Embryonic facial prominence (tissue), 1 donor: Measurements from ENCODE around the gene TRABD2B.

Experiments
- DNase-seq: peaks from one replicate; pipeline ENCODE4 v3.0.0-alpha.2; 2016; ENCODE audit errors: extremely low spot score

TRABD2B gene

GRCh38 chr1:47827109-47827508, 170.1 kb downstream of the TRABD2B start:
- no peak for DNase-seq

DNA sequence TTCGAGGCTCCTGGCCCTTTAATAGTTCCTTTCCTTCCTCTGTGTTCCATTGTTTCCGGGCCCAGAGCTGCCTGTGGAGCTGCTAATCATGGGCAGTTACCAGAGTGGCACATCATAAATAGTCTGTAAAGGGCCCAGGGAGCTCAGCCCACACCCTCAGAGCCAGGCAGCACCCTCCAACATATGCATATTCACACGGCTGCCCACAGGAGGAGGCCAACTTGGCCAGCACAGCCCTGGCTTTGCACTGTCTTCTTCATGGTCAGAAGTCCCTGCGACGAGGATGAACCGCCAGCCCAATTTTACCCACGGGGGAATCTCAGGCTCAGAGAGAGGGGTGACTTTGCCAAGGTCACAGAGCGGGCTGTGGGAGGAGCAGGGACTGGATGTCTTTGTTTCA, 172.5 kb downstream of the TRABD2B start:
- no peak for DNase-seq

GRCh38 chr1:47824297-47824696, 172.9 kb downstream of the TRABD2B start:
- DNase-seq, result no peak

DNA sequence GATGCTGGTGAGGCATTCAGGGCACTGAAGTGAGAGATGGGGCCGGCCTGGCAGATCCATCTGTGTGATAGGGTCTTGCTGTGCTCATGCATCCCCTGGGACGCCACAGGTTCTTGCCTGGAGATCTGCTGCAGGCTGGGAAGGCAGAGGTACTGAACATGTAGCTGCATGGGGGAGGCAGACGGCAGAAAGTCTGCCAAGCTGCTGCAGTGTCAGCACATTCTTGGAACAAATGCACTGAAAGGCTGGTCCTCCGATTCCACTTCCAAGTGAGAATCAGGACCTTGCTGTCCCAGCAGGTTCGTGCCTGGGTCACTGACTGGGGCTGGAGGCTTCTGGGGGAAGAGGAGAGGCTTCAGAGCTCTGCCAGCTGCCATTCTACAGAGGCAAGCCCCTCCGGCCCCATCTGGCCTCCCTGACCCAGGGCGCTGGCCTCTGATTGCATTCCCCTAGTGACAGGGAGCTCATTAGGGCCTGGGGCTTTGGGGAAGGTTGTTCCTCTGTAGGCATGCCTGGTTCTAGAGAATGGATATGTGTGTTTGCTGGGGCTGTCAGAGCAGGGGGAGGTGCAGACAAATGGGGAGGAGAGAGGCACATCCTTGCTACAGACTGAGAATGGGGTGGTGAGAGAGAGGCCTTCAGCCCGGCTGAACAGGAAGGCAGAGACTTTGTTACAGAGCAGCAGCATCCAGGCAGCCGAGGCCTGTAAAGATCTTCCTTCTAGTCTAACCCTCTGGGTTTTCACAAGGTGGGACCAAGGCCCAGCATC, 174.0 kb downstream of the TRABD2B start:
- no peak for DNase-seq

- DNase-seq, result no peak
These were observed 175.4 kb downstream of the TRABD2B start for GRCh38 chr1:47821760-47822159.

DNA sequence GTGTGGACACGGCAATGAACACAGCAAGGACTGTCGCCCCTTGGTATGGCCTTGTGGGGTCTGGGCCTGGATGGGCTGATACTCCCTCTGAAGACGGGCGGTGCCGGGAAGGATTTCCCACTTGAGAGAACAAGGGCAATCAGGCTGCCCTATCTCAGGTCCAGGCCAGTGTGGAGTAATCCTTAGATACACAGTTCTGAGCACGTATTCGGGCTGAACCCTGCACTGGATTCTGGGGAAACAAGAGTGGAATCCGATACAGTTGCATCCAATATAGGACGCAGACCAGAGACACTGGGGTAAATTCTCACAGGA, 177.7 kb downstream of the TRABD2B start:
- no peak for DNase-seq

DNA sequence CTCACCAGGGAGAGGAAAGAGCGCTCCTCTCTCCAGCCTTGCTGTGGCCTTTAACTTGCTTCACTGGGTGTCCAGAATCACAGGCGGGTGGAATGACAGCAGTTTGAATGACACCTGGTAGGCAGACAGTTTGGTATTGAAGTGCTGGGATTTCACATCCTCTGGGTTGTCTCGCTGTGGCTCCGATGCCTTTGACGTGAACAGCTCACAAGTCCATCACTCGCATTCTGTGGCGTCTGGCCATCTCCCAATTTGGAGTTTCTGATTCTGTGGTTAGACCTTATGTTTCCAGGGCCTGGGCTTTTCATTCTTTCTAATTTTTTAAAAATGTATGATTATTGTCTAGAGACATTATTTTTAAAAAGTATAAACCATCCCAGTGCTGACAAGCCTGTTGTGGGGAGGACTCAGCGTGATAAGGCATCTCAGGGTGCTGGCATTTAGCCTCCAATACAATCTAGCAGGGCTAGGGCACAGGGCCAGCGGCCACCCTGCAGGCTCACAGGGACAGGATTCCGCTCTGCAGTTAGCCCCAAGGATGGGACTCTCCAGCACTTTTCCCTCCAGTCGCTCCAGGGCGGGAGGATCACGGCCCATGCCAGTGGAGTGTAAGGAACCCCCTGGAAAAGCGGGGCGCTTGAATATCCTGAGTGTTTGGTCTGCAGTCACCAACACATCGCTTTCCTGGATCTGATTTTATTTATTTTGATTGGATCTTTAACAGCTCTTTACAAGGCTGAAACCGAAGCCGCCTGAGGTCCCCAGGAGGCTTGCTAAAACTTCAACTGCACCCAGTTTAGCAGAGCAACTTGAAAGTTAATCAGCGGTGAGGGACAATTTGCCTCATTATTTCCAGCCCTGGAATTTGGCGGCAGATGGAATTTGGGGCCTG, 178.3 kb downstream of the TRABD2B start:
- DNase-seq, result no peak

DNA sequence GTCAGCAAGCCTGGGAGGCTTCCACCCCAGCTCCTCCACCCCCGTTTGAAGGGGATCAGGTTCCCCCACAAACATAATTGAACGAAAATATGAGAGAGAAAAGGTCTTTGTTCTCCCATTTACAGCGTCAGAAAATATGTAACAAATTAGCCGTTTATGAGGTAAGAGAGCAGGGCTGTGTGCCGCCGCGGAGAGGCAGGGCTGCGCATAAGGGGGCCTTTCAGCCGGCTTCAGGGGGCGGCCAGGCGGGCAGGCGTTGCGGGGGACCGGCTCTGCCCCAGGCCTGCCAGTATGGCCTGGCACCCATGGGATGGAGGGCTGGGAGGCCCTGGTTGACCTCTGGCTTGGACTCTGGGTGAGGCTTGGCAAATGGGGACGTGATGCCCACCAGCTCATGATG, 179.3 kb downstream of the TRABD2B start:
- DNase-seq, result no peak

- no peak for DNase-seq
These were observed 180.7 kb downstream of the TRABD2B start for GRCh38 chr1:47816325-47817071.

DNA sequence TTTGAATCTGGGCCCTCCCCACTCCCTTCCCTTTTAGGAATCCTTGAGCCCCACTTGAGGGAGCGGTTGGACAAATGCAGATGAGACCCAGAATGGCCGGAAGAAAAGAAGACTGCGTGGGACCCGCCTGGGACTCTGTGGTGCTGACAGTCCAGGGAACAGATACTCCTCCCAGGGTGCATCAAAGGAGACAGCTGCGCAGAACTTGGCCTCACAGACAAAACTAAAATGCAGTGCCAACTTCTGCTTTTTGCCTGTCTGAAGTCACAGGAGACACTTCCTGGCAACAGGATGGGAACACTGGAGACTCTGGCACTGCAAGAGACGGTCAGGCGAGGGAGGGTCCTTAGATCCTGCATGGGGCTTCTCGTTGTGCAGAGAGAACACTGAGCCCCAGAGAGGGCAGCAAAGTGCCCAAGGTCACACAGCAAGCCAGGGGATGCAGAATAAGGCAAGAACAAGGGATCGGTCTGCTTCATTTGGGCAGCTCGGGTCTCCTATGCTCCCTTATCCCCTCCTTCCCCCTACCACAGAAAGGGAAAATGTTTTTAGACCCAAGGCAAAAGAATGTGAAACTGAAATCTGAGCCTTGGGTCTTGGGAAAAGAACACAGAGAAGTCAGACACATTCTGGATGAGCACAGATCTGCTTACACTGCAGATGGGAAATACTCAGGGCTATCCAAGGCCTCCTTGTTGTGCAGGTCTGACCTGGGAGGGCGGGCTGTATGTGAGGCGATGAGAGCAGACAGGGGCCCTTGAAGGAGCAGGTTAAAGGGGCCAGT, 182.4 kb downstream of the TRABD2B start:
- DNase-seq, result no peak

- DNase-seq, result no peak
These were observed 183.2 kb downstream of the TRABD2B start for GRCh38 chr1:47813970-47814369.

DNA sequence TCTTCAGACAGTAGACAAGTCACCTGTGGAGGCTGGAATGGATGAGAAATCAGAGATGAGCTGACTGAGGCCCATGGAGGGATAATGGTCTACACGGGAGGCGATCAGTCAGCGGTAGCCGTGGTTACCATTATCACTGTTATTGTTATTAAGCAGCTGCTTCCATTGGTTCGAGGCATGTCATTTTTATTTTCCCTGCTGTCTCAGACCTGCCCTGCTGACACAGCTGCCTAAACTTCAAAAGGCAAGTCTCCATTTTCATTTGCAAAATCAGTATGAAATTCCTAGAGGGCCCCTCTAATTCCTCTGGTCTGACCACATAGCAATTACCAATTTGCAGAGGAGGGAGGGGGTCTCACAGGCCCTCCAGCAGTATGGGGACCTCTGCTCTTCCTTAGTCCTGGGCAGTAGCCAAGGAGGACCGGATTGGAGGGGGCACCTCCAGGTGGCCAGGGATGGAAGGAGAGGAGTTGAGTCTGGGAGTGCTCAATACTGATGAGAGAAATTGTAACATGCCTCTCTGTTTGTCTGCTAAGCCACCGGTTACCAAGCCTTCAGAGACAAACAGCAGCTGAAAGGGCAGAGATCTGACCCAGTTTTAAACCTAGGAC, 184.2 kb downstream of the TRABD2B start:
- no peak for DNase-seq

GRCh38 chr1:47810964-47811682, 186.1 kb downstream of the TRABD2B start:
- no peak for DNase-seq

GRCh38 chr1:47809301-47810084, 187.7 kb downstream of the TRABD2B start:
- DNase-seq, result no peak

- no peak for DNase-seq
These were observed 188.6 kb downstream of the TRABD2B start for GRCh38 chr1:47808612-47809011.

GRCh38 chr1:47805921-47806361, 191.2 kb downstream of the TRABD2B start:
- no peak for DNase-seq

DNA sequence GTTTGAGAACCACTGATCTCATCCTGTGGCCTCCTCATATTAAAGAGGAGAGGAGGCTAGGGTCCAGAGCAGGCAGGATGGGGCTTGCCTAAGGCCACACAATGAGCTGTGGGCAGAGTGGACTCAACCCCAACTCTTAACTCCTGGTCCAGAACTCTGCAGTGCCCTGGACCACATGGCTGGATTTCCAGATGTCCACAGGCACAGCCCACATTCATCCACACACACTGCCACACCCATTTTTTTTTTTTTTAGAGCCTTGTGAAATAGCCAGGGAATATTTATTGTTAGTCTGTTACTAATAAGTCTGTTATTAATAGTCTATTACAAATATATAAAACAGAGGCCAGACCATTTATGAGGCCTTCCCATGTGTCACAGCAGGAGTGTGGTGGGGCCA, 192.2 kb downstream of the TRABD2B start:
- DNase-seq, result no peak

DNA sequence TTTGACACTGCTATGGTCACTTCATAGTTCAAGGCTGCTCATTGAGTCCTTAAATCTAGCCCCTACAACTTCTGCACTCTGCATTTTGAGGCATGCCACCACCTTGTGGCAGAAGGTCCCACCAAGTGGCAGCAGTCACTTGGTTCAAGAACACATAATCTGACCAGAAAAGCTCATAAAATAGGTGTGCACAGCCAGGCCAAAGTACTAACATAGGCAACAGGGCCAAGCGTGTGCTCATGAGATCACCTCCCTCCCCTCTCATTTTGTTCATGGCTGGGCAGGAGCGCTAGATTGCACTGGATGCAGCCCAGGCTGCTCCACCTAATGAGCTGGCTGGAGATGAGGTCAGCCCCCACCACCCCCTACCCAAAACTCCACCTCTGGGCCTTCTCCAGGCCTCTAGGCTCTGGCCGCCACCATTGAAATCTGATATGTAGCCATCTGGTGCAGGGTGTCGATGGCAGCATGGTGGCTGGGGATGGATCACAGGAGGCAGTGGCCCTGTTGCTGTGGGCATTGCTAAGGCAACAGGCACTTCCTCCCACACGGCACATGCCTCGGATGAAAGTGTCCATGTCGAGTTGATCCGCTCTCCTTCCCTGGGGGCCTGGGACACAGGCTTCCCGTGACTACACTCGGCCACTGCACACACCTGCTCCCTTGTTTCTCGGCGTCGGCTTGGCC, 193.2 kb downstream of the TRABD2B start:
- DNase-seq, result no peak

DNA sequence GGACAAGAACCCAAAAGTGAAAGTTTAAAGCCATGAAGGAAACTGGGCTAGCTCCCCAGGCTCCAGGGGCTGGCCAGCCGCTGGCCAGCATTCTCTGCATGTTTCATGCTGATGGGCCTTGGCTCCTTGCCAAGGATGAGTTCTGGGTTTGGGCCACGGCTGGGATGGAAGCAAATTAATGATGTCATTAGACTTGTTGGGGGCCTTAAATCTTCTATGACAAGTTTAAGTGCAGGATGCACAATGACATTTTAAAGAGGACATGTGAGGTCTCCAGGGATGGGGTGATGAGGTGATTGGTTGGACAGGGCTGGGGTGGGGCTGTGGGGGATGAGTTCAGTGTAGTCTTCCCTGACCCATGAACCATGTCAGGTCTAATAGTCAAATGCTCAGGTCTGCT, 199.6 kb downstream of the TRABD2B start:
- DNase-seq, result no peak
